Measurements from ENCODE around the gene TRHDE. TPM values are rescaled to one million over a fixed set of nuclear protein-coding genes. Genes with fewer than 3 reads are reported as not detected.

The TRHDE gene
- total RNA-seq, 1 experiment from 2014 or later, result 2.4 TPM

DNA sequence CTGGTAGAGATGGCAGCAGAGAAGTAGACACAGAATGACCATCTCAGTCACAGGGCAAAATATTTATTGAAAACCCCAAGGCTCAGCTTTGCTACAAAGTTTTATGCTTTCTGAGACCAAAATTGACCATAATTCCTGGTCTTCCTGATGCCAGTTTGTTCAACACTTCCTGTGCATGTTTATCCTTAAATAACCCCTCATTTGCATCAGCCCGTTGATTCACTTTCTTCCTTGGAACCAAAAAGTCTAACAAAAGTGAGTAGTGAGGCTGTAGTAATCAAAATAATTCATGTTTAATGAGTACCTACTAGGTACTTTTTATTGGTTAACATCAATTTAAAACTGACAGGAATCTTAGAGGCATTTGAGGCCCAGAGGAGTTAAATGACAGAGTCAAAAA lies 51.7 kb downstream of the TRHDE start:
- DNase-seq (ENCODE audit: low spot score), result no peak

DNA sequence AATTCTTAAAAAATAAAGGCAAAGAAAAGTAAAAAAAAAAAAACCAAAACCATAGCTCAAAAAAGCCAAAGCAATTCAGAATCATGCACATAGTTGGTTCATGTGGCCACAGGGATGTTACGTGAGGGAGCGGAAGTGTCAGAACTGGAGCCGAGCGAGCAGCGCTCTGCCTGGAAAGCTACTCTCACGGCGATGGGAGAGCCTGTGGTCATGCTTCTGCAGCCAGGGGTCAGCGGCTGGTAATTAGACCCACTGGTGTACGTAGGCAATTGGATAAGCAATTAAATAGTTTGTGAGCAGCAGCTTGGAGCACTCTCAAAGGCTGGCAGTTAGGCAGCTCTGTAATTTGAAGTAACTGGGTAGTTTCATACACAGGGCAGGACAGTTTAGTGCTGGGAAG lies 58.1 kb downstream of the TRHDE start:
- DNase-seq (ENCODE audit: low spot score), result no peak

DNA sequence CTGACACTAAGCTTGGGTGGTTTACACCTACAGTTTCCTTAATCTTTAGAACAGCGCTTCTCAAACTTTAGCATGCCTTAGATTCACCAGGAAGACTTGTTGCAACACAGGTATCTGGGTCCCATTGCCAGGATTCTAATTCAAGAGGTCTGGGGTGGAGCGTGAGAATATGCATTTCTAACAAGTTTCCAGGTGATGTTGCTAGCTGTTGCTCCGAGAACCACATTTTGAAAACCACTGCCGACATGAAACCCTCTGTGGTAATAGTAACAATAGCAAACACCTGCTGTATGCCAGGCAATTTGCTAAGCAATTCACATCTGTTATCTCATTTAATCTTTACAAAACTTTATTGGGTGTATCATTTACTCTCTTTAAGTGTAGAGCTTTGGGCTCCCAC lies 58.6 kb downstream of the TRHDE start:
- DNase-seq (ENCODE audit: low spot score), result no peak

- DNase-seq (ENCODE audit: low spot score), result no peak
Observed at GRCh38 chr12:72337382-72337781, 65.2 kb downstream of the TRHDE start.

DNA sequence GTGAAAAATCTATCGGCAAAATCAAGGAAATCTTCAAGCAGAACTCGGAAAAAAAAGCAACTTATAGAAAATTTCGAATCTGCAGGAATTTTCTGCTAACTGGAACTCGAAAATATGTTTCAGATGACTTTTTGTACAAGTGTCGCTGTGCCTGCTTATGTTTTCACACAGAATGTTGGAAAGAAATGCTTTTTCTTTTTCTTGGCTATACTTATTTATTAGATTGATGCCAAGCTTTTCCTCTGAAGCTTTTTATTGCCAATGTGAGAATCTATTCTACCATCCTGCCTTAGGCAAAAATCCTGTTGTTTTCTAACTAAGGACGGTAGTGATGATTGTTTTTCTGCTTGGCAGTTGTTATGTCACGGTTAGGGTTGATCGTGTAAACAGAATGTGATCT lies 65.8 kb downstream of the TRHDE start:
- DNase-seq (ENCODE audit: low spot score), result no peak

DNA sequence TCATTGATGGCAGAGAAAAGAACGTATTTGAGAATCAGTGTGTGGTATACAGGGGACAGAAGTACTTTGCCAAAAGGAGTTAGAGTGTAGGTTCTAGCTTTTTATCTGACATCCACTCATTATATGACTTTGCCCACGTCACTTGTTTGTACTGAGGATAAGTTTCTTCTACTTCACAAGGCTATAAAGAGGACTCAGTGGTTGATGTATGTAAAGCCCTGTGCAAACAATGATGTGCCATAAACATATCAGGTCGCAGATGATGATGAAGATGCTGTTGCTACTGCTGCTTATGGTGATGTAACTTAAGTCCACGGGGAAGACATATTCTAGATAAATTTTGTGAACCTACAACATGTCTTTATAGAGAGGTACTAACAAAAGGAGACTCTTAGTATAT lies 66.3 kb downstream of the TRHDE start:
- no peak for DNase-seq (ENCODE audit: low spot score)

- DNase-seq (ENCODE audit: low spot score), result peak; percentile 81
Observed at GRCh38 chr12:72346363-72346944, 74.3 kb downstream of the TRHDE start.

DNA sequence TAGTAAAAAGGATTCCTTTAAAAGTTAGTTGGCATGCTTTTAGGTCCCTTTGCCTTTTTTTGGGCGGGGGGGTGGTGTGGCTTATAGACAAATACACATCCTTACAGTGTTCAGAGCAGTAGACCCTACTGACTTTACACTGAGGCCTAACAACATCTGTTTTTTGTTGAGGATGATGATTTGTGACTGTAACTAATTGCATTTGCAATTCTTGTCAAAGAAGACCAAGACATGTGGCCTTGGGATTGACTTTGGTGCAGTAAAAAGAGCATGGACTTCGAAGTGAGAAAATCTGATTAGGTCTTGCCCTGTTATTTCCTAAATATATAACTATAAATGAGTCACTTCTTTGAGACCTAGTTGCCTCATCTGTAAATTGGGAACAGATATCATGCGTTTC lies 77.3 kb downstream of the TRHDE start:
- DNase-seq (ENCODE audit: low spot score), result no peak

DNA sequence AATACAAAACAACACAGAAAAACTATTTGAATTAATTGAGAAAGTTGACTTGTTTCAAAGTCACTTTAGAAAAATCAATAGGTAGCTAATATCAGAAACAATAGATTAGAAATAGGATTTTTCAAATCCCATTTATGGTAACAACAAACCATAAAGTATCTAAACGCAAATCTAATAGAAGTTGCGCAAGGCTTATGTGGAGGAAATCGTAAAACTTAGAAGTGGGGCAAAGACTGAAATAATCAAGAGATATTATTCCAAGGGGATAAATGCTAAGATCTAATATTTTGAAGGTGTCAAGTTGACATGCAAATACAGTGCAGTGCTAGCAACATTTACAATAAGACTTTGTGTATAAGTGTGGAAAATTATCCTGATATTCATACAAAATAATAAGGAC lies 87.2 kb downstream of the TRHDE start:
- no peak for DNase-seq (ENCODE audit: low spot score)

GRCh38 chr12:72365151-72365550 lies 93.0 kb downstream of the TRHDE start:
- DNase-seq (ENCODE audit: low spot score), result no peak

DNA sequence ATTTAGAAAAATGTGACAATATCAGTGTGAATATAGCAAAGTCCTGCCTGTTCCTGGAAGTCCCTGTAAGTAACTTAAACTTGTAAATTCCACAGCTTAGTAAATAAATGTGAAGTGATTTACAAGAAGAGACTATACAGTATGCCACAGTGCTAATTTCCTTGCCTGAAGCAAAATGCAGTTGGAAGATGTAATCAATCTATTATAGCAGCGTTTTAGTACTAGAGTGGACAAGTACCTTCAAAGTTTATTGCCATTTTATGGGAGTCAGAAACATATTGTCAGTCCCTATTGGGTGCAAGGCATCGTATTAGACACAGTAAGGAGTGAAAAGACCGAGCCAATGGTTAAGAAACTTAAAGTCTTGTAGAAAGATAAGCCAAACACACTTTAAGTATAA lies 94.1 kb downstream of the TRHDE start:
- DNase-seq (ENCODE audit: low spot score), result no peak

GRCh38 chr12:72368298-72368697 lies 96.1 kb downstream of the TRHDE start:
- DNase-seq (ENCODE audit: low spot score), result no peak

DNA sequence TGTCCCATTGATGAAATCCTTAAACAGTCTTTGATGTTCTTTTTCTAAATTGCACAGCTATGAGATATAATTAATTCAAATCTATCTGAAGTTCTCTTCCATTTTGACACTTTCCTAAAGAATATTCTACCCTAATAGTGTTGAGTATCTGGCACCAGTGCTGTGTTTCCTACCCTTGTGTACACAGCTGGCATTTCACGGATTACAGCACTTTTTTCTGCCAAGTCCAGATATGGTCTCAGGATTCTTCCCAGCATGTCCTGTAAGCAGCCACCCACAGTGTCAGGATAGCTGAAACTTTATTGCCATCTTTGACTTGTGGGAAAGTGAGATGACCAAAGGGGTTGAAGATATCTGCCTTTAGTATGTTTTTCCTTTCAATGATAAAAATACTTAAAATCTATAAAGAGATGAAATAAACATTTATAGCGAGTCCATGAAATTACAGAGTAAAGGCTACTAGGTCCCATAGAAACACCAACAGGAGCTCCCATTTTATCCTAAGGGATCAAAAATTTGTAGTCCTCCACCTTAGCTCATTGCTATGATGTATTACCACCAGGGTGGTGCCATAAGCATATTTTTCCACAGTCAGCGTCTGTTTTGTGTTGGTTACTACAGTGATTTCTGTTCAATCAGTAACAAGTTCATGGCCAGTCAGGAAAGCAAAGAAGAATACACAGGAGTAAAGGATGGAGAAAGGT lies 96.7 kb downstream of the TRHDE start:
- DNase-seq (ENCODE audit: low spot score), result no peak

GRCh38 chr12:72369423-72369959 lies 97.3 kb downstream of the TRHDE start:
- DNase-seq (ENCODE audit: low spot score), result no peak

DNA sequence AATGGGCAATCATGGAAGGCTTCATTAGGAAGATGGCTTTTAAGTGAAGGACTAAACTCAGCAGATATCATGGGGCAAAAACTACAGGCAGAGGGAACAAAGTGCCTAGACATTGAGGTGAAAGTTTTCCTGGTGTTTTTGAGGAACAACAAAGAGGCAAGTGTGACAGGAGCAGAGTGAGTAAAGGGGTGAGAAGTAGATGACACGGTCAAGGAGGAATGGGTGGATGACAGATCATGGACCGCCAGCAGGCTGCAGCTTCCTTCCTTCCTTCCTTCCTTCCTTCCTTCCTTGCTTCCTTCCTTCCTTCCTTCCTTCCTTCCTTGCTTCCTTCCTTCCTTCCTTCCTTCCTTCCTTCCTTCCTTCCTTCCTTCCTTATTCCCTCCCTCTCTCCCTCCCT lies 108.3 kb downstream of the TRHDE start:
- no peak for DNase-seq (ENCODE audit: low spot score)

GRCh38 chr12:72388322-72388721 lies 116.2 kb downstream of the TRHDE start:
- no peak for DNase-seq (ENCODE audit: low spot score)

GRCh38 chr12:72390146-72390545 lies 118.0 kb downstream of the TRHDE start:
- DNase-seq (ENCODE audit: low spot score), result no peak

GRCh38 chr12:72406111-72406510 lies 133.9 kb downstream of the TRHDE start:
- no peak for DNase-seq (ENCODE audit: low spot score)

- DNase-seq (ENCODE audit: low spot score), result no peak
Observed at GRCh38 chr12:72432037-72432604, 160.0 kb downstream of the TRHDE start.

DNA sequence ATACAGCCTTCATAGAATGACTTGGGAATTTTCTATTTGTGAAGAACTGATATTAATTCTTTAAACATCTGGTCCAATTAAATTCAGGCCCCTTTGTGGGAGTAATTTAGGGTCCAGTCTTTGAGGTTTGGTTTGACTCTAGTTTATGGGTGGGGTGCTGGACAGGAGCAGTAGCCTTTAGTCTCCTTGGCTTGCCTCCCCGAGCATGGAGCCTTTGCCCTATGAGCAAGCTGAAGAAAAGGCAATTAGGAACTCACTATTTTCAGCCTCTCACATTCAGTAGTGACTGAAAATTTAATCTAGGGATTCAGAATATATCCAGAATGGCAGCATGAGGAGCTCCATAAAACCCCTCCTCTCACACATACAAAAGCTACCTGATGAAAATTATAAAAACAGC lies 161.1 kb downstream of the TRHDE start:
- DNase-seq (ENCODE audit: low spot score), result no peak

DNA sequence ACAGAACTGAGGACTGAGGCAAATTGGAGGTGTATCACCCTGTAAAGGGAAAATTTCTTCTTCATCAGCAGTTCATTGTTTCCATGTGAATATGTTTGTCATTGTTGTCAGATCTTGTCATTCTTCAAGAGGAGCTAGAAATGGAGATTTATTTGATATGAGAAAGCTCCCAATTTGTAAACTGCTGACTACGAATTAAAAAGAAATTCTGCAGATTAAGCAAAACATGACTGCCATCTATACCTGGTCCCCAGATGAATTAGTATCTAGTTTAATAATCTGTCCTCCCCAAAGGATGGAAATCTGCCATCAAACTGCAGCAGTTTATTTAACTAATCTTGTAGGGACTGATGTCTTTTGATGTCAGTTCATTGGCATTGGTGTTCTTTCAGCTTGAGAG lies 162.8 kb downstream of the TRHDE start:
- no peak for DNase-seq (ENCODE audit: low spot score)

GRCh38 chr12:72442217-72442616 lies 170.0 kb downstream of the TRHDE start:
- no peak for DNase-seq (ENCODE audit: low spot score)

DNA sequence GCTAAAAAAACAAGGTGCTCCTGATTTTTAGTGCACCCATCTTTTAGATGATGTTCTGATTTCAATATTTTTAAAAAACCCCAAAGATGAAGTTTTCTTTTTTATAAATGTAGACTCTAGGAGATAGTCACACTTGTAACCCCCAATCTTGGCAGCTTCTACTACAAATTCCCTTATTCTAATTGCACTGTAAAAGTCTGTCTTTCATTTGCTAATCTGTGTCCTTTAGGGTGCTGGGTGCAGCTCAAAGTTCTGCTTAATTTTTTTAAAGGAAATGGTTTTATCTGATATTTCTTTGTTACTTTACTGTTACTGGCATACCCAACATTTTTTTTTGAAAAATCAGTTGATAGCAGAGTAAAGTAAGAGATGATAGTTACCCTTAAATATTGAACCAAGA lies 172.0 kb downstream of the TRHDE start:
- DNase-seq (ENCODE audit: low spot score), result no peak

All from H4 (cell line).